KG1 (cell line): ENCODE data around the gene TRIM7.
"Not testable (repeated sequence)": the region's sequence is repeated elsewhere in the genome, so short reads cannot be mapped to it uniquely, and the experiment has no call there.

Experiments
- DNase-seq: peaks from one replicate; lab custom pipeline; 2025; lab: John Stamatoyannopoulos, UW

TRIM7 gene

DNA sequence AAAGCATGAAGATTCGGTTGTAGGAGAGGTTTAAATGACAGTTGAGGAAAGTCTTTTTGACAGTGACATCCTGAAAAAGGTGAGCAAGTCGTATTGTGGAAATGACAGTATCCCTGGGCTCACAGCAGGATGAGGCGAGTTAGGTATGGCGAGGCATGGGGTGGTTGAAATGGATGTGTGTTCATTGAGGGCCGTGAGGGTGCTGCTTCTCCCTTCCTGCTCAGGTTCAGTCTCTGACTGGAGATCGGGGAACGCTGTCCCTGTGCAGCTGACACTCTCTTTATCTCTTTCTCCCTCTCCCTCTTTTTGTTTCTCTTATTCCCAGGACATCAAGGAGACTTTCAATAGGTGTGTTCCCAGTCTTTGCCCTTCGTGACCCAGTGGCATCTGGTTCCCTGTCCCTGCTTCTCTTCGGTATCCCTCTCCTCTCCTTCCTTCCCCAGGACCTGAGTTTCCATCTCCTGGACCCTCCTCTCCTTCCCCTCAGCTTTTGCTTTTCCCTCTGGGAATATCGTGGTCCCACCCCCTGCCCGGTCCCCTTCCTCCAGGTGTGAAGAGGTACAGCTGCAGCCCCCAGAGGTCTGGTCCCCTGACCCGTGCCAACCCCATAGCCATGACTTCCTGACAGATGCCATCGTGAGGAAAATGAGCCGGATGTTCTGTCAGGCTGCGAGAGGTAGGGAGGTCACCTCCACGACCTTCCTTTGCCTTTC lies 28.2 kb upstream of the TRIM7 start:
- no peak for DNase-seq

DNA sequence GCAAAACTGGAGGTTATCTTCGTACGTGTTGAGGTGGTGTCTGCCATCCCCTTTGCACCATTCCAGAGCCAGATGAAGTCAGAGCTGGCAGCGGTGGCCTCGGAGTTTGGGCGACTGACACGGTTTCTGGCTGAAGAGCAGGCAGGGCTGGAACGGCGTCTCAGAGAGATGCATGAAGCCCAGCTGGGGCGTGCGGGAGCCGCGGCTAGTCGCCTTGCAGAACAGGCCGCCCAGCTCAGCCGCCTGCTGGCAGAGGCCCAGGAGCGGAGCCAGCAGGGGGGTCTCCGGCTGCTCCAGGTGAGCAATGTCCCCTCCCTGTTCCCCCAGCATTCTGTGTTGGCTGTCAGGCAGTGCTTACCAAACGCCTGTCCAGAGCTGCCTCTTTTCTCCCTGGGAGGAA lies 27.6 kb upstream of the TRIM7 start:
- DNase-seq: no peak

DNA sequence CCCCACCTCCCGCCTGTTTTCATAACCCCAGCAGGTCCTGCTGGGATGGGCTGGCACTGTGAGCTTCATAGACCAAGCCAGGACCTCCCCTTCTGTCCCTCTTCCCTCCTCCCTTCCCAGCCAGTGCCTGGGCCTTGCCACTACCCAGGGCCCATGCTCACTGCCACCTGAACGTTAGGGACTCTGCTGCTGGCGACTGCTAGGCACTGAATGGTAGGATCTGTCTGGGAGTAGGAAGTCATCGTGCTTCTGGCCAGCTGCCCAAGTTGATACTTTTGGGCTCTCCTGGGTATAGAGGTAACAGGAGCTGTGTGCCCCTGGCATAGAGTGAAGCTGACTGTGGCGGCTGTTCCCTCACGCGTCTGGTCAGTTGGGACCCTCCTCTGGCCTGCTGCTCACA lies 26.4 kb upstream of the TRIM7 start:
- no peak for DNase-seq

DNA sequence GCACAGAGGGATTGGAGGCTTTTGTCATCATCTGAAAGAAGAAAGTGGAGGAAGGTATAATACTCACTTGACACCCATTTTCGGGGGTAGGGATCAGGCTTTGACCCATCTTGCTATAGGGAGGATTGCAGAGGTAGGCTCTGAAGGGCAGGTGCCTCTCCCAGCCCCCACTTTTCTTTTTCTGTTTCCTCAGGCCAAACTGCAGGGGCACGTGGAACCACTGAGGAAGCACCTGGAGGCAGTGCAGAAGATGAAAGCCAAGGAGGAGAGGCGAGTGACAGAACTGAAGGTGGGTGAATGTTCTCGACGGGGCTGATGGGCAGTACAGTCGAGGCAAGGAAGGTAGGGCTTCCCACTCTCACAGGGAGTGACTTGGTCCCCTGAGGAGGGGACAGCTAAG lies 25.6 kb upstream of the TRIM7 start:
- DNase-seq: no peak

DNA sequence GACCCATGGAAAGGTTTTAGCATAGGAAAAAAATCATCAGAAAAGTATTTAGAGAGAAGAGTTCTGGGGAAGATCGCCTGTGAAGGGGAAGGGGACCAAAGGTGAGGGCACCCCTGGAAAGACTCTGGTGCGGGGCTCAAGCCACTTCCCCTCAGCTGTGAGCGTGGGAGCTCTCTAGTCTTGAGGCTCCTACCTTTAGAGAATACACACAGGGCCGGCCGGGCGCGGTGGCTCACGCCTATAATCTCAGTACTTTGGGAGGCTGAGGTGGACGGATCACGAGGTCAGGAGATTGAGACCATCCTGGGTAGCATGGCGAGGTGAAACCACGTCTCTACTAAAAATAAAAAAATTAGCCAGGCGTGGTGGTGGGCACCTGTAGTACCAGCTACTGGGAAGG lies 25.0 kb upstream of the TRIM7 start:
- DNase-seq: no peak

DNA sequence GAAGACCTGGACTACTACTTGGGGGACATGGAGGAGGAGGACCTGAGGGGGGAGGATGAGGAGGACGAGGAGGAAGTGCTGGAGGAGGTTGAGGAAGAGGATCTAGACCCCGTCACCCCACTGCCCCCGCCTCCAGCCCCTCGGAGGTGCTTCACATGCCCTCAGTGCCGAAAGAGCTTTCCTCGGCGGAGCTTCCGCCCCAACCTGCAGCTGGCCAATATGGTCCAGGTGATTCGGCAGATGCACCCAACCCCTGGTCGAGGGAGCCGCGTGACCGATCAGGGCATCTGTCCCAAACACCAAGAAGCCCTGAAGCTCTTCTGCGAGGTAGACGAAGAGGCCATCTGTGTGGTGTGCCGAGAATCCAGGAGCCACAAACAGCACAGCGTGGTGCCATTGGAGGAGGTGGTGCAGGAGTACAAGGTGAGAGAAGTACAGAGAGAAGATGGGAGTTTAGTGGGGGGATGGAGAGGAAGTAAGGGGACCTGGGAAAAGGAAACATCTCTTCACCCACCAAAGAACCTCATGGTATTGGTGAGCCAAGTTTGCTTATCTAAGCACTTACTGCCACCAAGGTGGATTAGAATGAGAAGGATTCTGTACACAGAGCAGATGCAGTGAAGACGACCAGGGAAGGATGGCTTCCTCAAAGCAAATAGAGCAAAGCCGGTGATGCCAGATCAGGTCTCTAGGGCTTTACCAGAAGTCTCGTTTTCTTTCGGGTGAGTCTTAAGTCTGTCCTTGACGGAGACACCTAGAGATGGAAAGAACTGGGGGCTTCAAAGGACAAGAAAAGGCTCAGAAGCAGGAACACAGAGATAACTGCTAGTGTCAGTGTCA lies 19.6 kb upstream of the TRIM7 start:
- DNase-seq: no peak

DNA sequence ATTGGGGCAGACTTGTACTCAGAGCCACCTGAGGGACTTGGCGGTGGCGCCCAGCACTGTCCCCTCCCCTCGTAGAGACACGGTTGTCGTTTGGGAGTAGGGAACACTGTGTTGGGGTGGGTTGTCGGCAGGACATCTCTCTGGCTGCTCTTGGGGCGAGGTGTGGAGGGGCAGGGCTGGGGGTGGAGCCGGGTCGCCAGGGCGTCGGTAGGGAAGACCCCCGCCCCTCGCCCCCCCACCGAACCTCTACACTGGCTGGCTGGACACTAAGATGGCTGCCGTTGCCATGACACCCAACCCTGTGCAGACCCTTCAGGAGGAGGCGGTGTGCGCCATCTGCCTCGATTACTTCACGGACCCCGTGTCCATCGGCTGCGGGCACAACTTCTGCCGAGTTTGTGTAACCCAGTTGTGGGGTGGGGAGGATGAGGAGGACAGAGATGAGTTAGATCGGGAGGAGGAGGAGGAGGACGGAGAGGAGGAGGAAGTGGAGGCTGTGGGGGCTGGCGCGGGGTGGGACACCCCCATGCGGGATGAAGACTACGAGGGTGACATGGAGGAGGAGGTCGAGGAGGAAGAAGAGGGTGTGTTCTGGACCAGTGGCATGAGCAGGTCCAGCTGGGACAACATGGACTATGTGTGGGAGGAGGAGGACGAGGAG lies 18.9 kb upstream of the TRIM7 start:
- no peak for DNase-seq

DNA sequence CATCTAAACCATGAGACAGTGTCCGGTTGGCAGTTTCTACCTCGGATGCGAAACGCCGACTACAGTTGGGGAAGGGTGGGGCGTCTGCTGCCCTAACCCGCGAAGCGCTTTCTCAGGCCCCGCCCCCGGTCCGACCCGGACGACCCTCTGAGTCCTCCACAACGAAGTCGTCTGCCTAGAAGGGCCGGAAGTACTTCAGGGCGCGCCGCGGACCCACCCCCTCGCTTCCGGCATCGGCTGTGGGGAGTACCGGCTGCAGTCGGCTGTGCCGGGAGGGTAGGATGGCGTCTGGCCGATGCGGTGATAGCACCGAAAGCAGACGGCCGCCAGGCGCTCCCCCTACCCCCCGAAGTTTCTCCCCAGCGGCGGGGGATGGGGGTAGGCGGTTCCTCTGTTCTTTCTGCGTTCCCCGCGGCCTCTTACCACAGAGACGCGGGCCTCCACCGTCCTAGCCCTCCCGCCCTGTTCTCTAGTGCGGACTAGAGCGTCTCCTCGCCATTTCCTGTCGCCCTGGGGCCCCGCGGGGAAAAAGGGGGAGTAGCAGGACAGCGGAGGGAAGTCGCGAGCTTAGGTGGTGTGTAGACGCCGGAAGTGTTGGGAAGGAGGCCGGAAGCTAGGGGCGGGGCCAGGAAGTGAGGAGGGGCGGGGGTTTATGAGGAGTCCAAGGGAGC lies 18.2 kb upstream of the TRIM7 start, which contains the start of gene TRIM41:
Gene TRIM41, plus strand, starts transcription at position 224 of the 671 bp plus-strand sequence. CDS start 719 bp downstream, outside the sequence.
- no peak for DNase-seq

DNA sequence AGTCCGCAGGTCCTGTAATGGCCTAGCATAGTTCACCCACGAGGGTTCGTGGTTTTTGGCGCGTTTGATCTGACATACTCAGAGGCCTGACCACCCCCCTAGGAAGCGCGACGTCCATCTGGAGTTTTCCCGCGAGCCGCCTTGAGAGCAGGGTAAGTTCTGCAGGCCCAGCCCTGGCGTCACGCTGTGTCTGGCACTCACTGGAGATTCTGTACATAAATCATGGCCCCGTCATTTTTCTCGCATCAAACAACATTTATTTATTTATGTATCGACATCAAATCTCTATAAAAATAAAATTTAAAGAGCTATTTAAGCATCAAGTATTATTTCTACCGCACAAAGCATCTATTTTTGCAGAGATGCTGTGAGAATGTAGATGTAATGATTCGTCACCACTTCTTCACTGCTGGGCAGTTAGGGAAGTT lies 17.6 kb upstream of the TRIM7 start:
- no peak for DNase-seq

DNA sequence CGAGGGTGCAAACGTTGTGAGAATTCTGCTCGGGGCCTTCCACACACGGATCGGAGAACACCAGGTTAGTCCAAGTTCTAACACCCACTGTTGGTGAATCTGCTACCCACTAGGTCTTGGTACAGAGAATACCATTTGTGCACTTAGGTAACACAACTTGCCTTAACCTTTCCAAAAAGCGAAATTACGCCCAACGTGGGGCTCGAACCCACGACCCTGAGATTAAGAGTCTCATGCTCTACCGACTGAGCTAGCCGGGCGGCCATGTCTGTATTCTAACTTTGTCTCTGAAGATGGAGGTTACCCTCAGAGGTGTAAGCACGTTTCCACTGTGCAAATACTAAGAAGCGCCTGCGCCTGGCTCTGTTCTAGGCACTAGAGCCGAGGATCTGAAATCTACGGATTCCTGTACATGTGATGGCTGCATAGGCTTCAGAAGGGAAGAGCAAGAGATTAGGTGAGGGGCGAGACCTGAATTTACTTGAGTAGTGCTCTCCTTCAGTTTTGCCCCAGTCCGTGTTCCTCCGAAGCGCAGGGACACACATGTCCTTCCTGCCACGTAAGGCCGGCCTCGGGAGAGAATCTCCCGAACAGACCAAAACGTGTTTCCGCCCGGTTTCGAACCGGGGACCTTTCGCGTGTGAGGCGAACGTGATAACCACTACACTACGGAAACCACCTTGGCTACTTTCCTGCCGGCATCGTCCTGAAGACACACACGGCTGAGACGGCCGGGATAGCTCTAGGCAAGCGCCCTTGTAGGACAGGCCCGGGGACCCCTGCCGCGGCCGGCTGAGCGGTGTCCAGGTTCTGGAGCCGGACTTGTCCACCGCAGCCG lies 17.0 kb upstream of the TRIM7 start:
- DNase-seq: no peak

DNA sequence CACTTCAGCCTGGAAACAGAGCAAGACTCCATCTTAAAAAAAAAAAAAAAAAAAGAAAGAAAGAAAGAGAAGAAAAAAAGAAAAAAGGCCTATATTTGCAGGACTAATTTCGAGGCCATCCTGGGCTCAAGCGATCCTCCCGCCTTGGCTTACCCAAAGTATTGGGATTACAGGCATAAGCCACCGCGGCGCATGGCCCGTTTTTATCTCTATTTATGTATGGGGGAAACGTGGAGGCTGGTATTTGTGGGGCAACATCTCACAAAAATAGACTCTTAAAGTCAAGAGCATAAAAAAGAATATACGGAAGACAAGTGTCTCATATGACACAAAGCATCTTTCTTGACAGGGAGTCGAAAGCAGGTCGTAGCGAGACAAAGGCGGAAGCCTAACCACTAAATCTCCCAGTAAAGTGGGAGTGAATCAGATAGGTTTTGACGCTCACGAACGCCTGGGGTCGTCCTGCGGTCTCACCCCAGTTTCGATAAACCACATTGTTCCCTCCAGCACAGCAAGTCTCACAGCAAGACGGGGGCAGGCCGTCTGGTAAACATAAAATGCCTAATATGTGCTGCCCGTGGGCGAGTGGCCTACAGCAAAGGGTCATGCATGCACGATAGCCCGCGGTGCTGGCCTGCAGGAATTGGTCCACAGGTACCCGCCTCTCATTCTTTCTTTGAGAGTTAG lies 16.3 kb upstream of the TRIM7 start:
- no peak for DNase-seq

DNA sequence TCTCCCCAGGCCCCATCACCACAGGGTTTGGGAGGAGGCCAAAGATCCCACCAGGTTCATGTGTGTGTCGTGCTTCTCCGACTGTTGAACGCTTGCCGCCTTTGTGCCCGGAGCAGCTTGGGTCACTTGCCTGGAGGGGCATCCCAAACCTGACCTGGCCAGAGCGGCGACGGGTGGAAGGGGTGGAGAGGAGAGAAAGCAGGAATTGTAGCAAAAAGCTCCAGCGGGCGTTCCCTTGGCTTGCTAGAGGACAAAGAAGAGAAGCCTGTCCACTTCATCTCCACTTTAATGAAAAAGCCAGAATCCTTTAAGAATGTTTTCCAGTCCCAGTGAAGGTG lies 15.2 kb upstream of the TRIM7 start:
- DNase-seq: no peak

DNA sequence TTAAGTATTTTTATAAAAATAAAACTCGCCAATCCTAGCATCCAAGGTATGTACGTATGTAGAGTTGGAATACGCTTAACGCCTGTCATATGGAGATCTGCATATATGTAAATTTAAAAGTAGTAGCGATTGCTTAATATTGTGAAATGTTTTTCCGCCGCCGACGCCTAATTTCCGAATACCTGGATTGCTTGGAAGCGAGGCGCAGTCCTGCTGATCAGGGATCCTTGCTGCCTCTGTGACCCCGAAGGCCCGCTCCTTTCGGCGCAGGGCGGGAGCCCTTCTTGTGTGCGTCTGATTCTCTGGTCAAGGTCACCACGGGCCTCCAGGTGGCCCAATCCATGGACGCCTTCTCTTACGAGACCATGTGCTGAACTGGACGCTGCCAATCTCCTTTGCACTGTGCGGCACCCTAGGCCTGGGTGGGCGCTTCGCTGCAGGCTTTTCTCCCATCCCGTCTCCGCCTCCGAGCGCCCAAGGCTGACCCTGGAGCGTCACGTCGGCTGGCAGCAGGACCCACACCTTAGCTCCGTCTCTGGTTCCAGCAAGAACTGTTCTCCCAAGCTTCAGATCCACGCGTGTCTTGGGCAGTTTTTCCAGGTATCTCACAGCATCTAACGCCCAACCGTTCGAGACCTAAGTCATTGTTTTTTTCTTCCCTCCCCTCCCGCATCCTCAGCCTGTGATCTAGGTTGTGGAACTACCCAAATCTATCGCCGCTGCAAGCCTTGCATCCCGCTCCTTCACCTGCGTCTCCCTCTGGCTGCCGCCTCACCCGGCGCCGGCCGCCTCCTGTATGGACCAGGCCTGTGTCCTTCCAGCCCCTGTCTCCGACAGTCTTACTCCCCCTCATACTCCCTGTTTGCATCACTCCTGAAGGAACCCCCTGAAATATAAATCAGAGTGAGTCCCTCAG lies 14.5 kb upstream of the TRIM7 start:
- no peak for DNase-seq

DNA sequence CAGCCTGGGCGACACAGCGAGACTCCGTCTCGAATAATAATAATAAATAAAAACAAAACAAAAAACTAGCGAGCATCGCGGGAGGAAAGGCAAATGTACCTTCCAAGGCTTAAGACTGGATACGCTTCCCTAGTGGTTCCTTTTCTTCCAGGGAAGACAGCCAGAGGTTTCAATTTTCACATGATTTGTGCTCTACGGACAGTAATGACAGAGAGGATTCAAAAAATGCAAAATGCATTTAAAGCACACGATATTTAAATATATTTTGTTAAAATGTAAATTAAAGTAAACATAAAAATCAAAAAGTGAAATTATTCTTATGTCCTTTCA lies 13.8 kb upstream of the TRIM7 start:
- DNase-seq: no peak

DNA sequence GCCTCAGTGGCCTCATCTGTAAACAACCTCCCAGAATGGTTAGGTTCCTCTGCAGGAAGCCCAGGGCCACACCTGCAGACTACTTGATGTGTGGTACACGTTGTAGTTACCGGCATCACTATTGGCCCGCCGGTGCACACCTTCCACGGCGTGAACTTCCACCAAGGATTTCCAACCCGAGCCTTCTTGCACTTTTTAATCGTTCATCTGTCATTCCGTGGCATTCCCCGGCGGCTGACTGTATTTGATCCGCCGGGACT lies 12.7 kb upstream of the TRIM7 start:
- no peak for DNase-seq

DNA sequence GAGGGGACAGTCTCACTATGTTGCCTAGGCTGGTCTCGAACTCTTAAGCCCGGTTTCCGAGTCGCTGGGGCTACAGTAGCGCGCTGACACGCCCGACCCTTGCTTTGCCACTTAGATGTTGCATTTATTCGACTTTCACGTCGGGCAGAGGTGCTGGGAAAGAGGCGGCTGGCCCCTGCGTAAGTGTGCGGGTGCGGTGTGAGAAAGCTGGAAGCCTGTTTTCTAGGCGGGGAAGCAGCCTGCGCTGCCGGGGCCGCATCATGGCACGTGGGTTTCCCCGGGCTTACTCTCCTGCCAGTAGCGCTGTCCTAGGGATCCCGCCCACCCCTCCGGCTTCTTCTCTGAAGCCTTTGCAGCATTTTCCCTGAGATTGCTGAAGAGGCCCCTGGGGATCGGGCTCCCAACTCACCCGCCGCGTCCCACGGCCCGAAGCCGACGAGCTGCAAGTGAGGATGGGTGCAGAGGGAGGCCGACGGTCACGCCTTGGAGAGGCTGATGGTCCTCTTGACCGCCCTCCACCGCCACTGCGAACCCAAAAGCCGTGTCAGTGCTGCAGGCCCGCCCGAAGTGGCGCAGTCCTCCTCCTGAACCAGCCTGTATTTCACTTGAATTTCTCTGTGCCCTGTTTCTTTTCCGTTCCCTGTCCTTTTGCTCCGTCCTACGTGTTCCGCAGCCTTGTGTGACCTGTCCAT lies 12.3 kb upstream of the TRIM7 start:
- DNase-seq: no peak

DNA sequence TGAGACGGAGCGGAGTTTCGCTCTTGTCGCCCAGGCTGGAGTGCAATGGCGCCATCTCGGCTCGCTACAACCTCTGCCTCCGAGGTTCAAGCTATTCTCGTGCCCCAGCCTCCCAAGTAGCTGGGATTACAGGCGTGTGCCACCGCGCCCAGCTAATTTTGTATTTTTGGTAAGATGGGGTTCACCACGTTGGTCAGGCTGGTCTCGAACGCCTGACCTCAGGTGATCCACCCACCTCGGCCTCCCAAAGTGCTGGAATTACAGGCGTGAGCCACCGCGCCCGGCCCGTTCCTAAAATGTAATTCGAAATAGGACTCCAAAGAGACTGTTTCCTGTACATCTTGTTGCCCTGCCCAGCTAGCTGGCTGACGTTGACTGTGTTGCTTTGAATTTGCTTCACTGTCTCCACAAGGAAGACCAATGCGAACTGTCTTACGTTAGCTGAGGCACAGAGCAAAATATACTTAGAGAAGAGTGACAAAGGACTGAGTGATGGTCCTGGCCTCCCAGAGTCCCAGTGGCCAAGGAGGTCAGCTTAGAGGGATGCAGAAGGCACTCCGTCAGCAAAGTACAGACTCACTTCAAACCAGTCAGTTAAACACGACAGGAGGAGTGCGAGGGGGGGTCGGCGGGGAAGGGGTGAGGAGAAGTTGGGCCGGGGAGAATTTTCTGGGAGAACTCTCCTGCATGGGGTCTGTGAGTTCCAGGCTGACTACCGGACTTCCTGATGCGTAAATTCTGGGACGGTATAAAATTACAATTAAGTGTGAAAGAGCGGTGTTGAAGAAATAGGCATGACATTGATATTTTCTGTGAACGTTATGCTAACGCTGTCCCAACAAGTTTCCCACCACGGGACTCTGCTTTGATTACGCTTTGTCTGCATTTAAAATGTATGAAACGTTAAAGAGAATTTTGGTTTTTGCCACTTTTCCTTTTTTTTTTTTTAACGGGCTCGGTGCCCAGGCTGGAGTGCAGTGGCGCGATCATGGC lies 11.3 kb upstream of the TRIM7 start:
- DNase-seq: no peak

DNA sequence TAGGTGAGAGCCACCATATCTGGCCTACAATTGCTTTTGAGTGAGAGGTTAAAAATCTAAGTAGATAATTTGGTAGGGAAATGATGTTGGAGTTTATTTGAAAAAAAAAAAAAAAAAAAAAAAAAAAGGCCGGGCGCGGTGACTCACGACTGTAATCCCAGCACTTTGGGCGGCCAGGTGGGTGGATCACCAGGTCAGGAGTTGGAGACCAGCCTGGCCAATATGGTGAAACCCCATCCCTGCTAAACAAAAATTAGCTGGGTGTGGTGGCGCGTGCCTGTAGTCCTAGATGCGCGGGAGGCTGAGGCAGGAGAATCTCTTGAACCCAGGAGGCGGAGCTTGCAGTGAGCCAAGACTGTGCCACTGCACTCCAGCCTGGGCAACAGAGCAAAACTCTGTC lies 9.3 kb upstream of the TRIM7 start:
- DNase-seq: not testable (repeated sequence)
